AG10803 (cell line): Measurements from ENCODE around the gene PPP1R16B.
"Not testable (repeated sequence)": the region's sequence is repeated elsewhere in the genome, so short reads cannot be mapped to it uniquely, and the experiment has no call there.

Source experiments
- DNase-seq: peaks from one replicate; pipeline ENCODE4 v3.0.0; 2010; ENCODE audit warnings: low read depth
- H3K4me3 ChIP-seq: 2 replicates; pipeline ENCODE4 v1.5.1; 2011; ENCODE audit warnings: mild to moderate bottlenecking, low read length, control low read depth
- TF ChIP-seq, protein P1 (sequence below): conservative IDR thresholded peaks from 2 replicates; pipeline ENCODE4 v1.5.1; 2011; ENCODE audit warnings: mild to moderate bottlenecking, low read length, control low read depth, inconsistent platforms

PPP1R16B gene

DNA sequence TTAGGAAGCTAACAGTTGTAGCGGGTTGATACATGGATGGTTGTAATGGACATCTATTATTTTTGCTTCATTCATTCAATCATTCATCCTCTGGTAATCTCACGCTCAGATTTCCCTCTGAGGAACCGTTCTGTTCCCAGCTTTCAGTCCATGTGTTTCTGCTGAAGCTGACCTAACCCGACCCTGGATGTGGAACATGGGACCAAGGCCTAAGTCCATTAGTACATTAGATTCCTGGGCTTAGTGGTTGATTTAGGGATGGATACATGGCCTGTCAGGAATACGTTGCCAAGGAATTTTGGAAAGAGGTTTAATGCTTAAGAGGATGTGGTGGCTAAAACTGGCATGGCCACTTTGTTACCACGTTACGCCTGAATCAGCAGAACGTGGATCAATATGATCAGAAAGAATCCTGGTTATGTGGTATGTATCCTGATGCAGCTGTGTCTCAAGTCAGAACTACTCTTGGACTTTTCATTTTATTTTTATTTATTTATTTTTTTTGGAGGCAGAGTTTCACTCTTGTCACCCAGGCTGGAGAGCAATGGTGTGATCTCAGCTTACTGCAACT lies 152.5 kb downstream of the PPP1R16B start:
- TF ChIP-seq, protein P1, sequence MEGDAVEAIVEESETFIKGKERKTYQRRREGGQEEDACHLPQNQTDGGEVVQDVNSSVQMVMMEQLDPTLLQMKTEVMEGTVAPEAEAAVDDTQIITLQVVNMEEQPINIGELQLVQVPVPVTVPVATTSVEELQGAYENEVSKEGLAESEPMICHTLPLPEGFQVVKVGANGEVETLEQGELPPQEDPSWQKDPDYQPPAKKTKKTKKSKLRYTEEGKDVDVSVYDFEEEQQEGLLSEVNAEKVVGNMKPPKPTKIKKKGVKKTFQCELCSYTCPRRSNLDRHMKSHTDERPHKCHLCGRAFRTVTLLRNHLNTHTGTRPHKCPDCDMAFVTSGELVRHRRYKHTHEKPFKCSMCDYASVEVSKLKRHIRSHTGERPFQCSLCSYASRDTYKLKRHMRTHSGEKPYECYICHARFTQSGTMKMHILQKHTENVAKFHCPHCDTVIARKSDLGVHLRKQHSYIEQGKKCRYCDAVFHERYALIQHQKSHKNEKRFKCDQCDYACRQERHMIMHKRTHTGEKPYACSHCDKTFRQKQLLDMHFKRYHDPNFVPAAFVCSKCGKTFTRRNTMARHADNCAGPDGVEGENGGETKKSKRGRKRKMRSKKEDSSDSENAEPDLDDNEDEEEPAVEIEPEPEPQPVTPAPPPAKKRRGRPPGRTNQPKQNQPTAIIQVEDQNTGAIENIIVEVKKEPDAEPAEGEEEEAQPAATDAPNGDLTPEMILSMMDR: no peak
- DNase-seq: no peak
- no peak overlapping the region for H3K4me3 ChIP-seq

DNA sequence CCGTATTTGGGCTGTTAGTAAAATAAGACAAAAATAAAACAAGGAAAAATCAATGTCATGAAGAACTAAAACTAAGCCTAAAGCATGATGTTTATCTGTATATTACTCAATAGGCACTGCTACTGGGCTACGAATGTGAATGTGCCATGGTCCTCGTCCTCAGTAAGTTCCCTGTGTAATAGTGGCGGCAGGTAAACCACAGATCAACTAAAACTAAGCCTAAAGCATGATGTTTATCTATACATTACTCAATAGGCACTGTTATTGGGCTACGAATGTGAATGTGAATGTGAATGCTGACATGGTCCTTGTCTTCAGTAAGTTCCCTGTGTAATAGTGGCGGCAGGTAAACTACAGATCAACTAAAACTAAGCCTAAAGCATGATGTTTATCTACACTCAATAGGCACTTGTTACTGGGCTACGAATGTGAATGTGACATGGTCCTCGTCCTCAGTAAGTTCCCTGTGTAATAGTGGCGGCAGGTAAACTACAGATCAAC lies 154.7 kb downstream of the PPP1R16B start:
- DNase-seq, H3K4me3 ChIP-seq: not testable (repeated sequence)

DNA sequence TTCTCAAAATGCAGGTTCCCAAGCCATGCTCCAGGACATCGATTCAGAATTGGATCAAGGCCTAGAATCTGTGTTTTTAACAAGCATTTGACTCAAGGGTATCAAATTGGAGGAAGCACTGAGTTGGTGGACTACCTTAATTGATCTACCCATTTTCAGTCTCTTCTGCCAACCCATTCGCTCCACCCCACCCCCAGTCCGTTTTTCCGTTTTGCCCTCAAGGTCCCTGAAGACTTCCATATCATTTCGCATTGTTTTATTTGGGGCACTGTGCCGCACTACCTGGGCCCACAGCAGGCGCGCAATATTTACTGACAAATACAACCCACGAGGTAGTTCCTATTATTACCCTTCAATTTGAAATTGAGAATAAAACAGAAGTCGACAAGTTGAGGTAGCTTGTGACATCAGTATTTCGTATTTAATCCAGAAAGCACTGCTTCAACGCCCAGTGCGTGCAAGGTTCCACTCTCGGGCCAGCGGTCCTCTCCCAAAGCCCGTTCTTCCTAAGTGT lies 156.1 kb downstream of the PPP1R16B start:
- TF ChIP-seq, protein P1: no peak
- H3K4me3 ChIP-seq: peak overlapping the region; percentile 85
- DNase-seq: no peak

DNA sequence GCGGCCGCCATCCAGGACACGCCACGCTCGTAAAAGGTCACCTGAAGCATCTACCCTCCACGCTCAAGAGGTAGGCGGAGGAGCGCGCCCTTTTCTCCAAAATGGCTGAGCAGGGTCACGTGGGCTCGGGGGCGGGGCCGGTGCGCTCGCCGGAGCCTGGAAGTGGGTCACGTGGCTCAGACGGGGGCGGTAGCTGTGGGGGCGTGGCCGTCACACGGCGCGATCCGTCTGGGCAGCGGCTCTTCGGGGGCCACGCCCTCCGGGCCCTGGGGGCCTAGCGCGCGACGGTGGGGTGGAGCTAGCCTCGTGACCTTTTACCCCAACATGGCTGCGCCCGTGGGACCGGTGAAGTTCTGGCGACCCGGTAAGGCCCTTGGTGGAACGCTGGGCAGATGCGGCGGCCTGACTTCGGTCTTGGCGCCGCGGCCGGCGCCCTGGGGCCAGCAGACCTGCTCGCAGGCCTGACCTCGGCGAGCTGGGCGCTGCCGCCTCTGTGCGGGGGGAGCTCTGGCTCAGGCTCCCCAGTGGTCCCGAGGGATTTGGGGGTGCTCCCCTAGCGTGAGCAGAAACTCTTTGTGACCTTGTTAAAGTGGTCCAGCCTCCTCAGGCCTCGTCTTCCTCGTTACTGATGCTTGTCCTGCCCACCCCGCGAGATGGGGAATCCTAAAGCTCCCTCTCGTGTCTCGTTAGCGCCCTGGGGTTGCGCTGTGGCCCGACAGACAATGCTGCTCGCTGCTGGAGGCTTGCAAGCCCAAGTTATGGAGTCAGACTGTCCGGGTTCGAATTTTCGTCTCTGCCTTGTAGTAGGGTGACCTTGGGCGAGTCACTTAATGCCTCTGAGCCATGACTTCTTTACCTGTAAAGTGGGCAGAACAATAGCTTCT lies 156.8 kb downstream of the PPP1R16B start, which contains the start of gene DHX35:
Gene DHX35, plus strand, starts transcription at position 301 of the 884 bp plus-strand sequence. Its CDS starts 24 bp downstream, at position 325.
- peak; percentile 95 for DNase-seq
- peak within 1 kb of the TSS; percentile 94 for H3K4me3 ChIP-seq
- TF ChIP-seq, protein P1: peak; percentile 54

DNA sequence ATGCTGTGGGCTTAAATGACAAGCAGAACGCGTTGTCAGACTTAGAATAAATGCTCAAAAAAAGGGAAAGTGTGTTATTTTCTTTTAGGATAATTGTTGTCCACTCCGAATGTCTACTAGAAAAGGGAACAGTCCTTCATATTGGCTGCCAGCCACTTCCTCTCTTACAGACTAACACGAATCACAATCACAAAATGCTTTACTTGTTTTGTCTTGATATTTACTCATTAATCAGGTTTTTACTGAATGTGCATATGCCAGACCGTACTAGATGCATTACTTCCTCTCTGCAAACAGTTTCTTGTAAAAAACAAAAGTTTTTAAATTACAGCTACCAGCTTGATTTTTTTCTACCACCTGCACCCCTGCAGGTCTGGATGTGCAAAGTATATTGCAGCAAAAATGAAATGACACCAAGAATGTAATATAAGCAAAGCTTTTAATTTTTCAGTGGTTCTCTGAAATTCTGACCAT lies 157.5 kb downstream of the PPP1R16B start:
- H3K4me3 ChIP-seq: peak overlapping the region; percentile 94
- TF ChIP-seq, protein P1: no peak
- DNase-seq: no peak

DNA sequence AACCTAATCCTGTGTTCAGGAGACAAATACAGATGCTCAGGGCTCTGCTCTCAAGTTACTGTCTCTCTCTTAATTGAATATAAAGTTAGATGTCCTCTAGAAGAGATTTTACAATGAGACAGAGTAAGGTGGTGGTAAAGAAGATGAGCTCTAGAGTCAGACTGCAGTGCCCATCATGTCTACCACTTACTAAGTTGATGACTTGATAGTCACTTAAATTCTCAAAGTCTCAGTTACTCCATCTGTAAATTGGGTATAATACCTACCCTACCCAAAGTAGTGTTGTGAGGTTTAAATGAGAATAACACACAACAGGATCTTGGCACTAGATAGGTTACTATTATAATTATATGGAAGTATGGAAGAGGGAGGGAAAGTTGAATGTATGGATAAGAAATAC lies 158.2 kb downstream of the PPP1R16B start:
- TF ChIP-seq, protein P1: no peak
- DNase-seq: no peak
- no peak overlapping the region for H3K4me3 ChIP-seq

DNA sequence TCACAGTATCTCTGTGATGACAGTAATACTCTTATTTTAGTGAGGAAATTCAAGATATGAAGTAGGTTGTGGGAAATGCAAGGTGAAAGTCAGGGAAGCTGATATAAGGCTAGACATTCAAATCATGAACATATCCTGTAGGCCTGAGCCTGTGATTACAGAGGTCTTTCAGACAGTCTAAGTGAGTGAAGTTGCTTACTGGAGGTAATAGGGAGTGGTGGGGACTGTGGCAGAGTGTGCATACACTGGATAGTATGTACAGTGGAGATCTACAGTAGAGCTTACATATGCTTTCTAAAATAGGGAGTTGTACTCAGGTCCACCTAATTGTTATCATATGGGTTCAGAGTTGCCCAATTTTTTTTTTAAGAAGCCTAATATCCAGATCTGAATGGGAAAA lies 159.8 kb downstream of the PPP1R16B start:
- no peak for DNase-seq
- TF ChIP-seq, protein P1: no peak
- H3K4me3 ChIP-seq: no peak overlapping the region
